Skin epidermis (tissue), 12 donors: ENCODE measurements around the gene ZBTB47.

Experiments used
- H3K27ac ChIP-seq, 21 experiments: fragments of 200-600 bp; sonication (generic) in 11 of 21; one replicate each; pipeline ENCODE4 v1.5.0; 2020; ENCODE audit warnings: mild to moderate bottlenecking in 3 of 21, inconsistent platforms in 2 of 21, moderate library complexity in 2 of 21
- H3K4me3 ChIP-seq, 7 experiments: fragments of 200-600 bp; sonication (generic) in 2 of 7; one replicate each; pipeline ENCODE4 v1.5.0; 2020; ENCODE audit warnings: inconsistent platforms in 2 of 7, mild to moderate bottlenecking in 2 of 7, moderate library complexity in 1 of 7

Gene ZBTB47

GRCh38 chr3:42680271-42680670, 26.8 kb downstream of the ZBTB47 start:
- Histone ChIP-seq H3K27ac (no peak overlapping the region), H3K4me3 (no peak overlapping the region)

DNA sequence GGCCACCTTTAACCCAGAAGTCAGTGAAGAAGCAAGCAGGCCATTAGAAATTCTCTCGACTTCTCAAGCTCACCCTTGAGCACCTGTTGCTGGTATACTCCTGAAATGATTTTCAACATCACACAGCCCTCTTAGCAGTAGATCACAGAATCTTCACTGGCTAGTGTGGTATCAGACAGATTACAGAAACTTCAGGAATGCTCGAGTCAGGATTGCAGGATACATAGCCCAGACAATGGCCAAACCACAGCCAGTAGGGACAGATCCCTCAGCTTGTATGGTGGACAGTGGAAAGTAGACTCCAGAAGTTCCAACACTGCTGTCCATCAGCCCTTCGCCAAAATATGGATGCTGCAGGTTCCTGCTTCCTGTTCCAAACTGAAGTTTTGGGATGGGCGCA, 27.3 kb downstream of the ZBTB47 start:
- Histone ChIP-seq H3K27ac (no peak overlapping the region), H3K4me3 (no peak overlapping the region)

- Histone ChIP-seq H3K4me3 (no peak overlapping the region), H3K27ac (no peak overlapping the region)
These were observed 28.0 kb downstream of the ZBTB47 start for GRCh38 chr3:42681361-42682038.

DNA sequence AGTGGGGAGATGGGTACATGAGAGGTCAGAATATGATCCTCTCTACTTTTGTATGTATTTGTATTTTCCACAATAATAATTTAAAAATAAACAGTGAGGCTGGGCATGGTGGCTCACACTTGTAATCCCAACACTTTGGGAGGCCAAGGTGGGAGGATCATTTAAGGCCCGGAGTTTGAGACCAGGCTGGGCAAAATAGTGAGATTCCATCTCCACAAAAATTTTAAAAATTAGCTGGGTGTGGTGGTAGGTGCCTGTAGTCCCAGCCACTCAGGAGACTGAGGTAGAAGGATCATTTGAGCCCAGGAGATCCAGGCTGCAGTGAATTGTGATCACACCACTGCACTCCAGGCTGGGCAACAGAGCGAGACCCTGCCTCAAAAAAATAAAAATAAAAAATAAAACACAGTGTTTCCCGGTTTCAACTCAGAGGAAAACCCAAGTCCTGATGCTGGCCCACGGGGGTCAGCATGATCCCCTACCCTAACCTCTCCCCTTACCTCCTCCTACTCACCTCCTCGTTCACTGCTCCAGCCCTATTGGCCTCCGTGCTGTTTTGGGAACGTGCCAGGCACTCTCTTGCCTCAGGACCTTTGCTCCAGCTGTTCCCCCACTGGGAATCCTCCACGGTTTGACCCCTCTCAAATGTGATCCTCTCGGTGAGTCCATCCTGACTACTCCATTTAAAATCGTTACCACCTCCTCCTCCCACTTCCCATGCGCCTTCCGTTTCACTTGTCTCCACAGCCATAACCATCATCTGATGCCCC, 29.0 kb downstream of the ZBTB47 start:
- H3K4me3 ChIP-seq, result no peak overlapping the region
- no peak overlapping the region for H3K27ac ChIP-seq

GRCh38 chr3:42683875-42684598, 30.5 kb downstream of the ZBTB47 start:
- H3K27ac ChIP-seq, result peak overlapping the region in 2 of 21 experiments; percentile 2 to 50

GRCh38 chr3:42684632-42685362, 31.3 kb downstream of the ZBTB47 start:
- no peak overlapping the region for H3K4me3 ChIP-seq
- peak overlapping the region in 2 of 21 experiments; percentile 2 to 27 for H3K27ac ChIP-seq

More at GRCh38 chr3:42683875-42684598, 30.5 kb downstream of the ZBTB47 start:
- no peak overlapping the region for H3K4me3 ChIP-seq

DNA sequence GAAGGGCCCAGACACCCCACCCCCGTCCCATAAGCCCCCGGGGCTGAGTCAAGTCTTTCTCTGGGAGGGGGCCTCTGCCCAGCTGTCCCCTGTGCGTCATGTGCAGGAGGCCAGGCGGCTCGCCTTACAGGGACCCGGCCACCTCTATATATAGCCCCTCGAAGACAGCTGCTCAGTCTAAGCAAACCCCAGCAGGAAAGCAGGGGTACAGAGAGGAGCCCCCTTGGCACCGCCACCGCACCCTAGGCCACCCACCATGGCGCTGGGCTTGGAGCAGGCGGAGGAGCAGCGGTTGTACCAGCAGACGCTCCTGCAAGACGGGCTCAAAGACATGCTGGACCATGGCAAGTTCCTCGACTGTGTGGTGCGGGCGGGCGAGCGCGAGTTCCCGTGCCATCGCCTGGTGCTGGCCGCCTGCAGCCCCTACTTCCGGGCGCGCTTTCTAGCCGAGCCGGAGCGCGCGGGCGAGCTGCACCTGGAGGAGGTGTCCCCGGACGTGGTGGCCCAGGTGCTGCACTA, 31.9 kb downstream of the ZBTB47 start, which contains the start of gene KLHL40:
TSS of gene KLHL40 (plus strand) at position 175 of the 519 bp plus-strand sequence. CDS start at position 257, 82 bp downstream.
- Histone ChIP-seq H3K4me3 (peak within 1 kb of the TSS in 1 of 7 experiments; percentile 8), H3K27ac (peak within 1 kb of the TSS in 2 of 21 experiments; percentile 2 to 27)

DNA sequence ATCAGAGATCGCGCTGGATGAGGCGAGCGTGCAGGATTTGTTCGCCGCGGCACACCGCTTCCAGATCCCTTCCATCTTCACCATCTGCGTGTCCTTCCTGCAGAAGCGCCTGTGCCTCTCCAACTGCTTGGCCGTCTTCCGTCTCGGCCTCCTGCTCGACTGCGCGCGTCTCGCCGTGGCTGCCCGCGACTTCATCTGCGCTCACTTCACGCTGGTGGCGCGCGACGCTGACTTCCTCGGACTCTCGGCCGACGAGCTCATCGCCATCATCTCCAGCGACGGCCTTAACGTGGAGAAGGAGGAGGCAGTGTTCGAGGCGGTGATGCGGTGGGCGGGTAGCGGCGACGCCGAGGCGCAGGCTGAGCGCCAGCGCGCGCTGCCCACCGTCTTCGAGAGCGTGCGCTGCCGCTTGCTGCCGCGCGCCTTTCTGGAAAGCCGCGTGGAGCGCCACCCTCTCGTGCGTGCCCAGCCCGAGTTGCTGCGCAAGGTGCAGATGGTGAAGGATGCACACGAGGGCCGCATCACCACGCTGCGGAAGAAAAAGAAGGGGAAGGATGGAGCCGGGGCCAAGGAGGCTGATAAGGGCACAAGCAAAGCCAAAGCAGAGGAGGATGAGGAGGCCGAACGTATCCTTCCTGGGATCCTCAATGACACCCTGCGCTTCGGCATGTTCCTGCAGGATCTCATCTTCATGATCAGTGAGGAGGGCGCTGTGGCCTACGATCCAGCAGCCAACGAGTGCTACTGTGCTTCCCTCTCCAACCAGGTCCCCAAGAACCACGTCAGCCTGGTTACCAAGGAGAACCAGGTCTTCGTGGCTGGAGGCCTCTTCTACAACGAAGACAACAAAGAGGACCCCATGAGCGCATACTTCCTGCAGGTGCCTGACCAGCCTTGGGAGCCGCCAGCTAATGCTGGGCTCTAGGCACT, 32.7 kb downstream of the ZBTB47 start:
- Histone ChIP-seq H3K4me3 (peak overlapping the region in 1 of 7 experiments; percentile 8), H3K27ac (no peak overlapping the region)

- no peak overlapping the region for H3K27ac ChIP-seq
These were observed 33.5 kb downstream of the ZBTB47 start for GRCh38 chr3:42686832-42687650.

GRCh38 chr3:42688016-42688415, 34.5 kb downstream of the ZBTB47 start:
- H3K27ac ChIP-seq, result no peak overlapping the region
- H3K4me3 ChIP-seq, result no peak overlapping the region

More at GRCh38 chr3:42686832-42687650, 33.5 kb downstream of the ZBTB47 start:
- no peak overlapping the region for H3K4me3 ChIP-seq

DNA sequence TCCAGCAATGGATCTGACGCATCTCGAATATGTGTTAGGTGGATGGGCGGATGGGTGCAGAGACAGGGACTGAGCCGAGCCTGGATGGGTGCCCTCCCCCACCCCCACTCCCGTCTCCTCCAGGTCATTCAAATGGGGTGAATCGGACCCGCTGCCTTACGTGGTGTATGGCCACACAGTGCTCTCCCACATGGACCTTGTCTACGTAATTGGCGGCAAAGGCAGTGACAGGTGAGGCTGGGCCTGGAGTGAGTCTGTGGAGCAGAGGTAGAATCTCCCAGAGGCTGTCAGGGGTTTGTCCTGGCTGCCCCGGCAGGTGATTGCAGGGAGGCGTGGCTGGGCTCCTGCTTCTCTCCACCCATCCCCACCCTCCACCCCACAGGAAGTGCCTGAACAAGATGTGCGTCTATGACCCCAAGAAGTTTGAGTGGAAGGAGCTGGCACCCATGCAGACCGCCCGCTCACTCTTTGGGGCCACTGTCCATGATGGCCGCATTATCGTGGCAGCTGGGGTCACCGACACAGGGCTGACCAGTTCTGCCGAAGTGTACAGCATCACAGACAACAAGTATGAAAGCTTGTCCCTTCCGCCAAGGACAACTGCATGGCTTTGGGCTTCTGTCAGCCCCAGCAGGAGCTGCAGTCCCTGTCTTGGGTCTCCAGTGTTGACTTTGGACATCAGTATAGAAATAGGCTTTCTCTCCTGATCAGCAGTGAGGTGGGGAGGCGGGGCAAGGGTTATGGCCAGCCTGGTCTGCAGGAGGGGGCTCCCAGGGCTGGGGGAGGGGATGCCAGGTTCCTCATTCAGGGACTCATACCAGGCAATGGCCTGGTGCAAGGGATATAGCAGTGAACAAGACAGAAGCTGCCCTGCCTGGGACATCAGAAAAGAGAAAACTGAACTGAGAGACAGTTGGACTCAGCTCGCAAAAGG, 35.3 kb downstream of the ZBTB47 start:
- Histone ChIP-seq H3K4me3 (no peak overlapping the region), H3K27ac (no peak overlapping the region)

DNA sequence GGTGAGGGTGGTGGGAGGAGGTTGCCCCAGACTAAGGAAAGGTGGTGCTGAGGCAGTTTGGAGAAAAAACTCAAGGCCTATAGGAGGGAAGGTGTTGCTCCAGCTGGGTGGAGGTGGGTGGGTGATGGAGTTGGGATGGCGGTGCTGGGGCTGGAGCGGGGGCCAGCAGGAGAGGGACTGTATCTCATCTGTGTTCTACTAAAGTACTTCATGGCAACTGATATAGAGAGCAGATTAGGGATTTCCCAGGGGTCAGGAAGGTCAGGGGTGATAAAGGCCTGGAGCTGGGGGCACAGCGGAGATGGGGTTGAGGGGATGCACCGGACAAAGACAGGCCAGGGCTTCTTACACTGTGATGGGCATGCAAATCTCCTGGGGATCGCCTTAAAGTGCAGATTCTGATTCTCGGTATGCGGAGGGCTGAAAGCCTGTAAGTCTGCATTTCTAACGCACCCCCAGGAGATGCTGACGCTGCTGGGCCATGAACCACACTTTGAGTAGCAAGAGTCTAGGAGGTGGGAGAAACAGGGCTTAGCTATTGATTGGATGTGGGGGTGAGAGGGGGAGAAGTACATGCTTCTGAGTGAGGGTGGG, 36.0 kb downstream of the ZBTB47 start:
- no peak overlapping the region for H3K4me3 ChIP-seq
- no peak overlapping the region for H3K27ac ChIP-seq

DNA sequence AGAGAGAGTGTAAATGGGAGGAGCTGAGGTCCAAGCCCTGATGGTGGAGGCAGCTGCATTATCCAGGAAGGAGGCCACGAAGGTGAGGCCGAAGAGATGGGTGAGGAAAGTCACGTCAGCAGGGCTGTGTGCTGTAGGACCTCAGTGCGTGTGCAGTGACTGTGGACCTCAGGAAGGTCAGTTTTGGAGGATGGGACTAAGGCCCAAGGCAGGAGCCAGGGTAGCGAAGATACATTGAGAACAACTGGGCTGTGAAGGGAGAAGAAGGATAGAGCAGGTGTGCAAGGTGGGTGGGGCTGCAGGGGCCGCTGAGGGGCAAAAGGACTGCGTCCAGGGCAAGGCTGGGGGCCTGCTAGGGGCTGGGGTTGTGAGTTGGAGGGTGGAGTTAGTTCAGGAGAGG, 36.7 kb downstream of the ZBTB47 start:
- Histone ChIP-seq H3K27ac (no peak overlapping the region), H3K4me3 (no peak overlapping the region)

DNA sequence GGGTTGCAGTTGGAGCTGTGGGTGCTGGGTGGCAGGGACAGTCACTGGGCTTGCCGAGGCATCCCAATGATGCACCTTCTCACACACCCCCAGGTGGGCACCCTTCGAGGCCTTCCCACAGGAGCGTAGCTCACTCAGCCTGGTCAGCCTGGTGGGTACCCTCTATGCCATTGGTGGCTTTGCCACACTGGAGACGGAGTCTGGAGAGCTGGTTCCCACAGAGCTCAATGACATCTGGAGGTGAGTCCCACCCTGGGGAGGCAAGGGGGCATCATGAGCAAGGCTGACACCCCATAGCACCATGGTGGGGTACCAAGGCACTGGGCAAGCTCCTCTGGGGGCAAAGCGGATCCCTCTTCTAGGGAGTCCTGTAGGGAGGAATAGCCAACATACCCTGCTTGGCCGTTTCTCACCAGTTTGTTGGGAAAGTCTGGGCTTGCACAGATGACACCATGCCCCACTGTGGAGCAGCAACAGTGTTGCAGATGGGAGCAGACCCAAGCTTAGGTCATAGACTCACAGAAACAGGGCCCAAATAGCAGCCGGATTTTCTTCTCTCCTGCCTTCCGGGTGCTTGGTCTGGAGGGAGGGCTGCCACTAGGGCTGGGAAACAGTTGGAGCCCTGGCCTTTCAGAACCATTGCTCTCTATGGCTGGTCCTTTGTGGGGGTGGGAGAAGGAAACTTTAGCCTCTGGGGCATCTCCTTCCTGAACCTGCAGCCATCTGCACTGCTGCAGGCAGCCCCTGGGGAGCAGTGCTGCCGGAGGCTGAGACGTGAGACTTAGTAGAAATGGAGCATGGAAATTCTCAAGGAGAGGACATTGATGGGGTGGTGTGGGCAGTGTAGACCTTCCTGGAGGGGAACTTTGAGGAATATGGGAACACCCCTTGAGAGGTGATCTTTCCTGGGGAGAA, 37.5 kb downstream of the ZBTB47 start:
- H3K27ac ChIP-seq, result no peak overlapping the region
- no peak overlapping the region for H3K4me3 ChIP-seq
